ENCODE data around the gene SLC6A6.
"Not testable (repeated sequence)": the region's sequence is repeated elsewhere in the genome, so short reads cannot be mapped to it uniquely, and the experiment has no call there.

SLC6A6 gene

DNA sequence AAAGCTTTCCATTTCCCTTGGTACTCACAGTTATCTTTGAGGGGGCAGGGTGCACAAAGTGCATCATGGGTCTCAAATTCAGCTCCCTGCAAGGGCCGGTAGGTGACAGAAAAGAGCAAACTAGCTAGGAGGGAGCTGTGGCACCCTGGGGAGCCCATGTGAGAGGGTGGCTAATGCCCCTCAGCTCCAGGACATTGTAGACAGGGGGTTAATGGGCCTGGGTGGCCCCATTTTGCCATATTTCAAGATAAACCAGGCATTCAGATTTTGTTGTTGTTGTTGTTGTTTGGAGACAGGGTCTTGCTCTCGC is 3.7 kb upstream of the SLC6A6 start:
- no peak for DNase-seq (ENCODE audit: low spot score)

DNA sequence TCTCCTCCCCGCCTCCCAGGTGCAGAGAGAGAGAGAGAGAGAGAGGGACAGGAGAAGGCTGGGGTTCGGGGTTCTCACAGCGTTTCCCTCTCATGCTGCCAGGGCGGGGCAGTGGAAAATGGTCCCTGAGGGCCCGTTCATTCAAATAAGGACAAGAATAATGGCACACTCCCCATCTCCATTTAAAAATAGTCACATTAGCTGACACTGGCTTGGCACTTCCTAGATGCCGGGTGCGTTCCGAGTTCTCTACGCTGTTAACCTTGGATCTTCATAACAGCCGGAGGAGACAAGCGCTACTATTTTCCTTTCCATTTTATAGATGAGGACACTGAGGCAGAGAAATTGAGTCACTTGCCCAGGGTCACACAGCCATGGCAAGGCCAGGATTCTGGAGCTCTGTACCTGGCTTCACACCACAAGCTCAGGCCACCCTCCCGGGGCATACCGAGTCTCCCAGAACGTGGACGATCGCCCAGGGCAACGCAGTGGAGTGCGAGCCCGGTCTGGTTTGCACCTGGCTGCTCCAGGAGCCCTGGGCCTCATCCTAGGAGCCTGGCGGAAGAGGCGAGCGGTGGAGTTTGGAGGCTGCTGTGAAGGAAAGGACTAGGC is 608 bp upstream of the SLC6A6 start:
- DNase-seq (ENCODE audit: low spot score), result no peak

DNA sequence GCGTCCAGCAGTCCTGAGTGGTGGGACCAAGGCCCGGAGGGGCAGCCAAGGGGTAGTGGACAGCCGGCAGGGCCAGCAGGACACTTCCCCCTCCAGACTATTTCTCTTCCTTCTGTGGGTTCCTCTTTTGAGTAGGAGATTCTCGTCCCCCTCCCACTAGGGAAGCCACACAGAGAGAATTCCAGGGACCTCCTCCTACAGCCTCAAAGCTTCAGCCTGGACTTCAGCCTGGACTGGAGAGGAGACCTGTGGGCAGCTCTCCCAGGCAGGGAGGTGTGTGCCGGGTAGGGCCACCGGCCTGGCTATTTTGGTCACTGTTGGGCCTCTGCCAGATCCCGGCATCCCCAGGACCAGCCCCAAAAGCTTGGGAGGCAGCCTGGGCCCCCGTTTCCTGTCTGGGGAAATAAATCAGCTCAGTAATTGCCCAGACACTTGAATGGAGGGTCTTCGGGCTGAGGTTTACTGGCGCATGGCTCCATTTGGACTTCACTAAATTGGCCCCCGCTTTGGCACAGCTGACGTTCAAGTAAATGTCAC is 1.3 kb downstream of the SLC6A6 start:
- DNase-seq (ENCODE audit: low spot score), result peak; percentile 59

DNA sequence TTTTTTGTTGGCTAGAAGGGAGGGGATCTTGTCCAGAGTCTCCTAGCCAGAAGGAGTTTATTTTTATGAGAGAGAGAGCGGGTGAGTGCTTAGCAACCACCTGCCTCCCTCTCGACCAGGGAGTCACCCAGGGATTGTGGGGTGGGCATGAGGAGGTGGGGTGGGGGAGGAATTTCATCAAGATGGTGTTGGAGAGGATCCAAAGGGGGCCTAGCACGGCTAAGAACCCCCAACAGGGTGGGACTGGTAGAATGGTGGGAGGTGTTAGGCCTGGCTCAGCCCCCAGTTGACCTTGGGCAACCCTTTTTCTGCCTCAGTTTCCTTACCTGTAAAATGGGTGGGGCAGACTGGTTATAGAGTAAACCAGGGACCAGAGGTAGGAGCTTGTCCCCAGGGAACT is 1.8 kb downstream of the SLC6A6 start:
- DNase-seq (ENCODE audit: low spot score), result no peak

DNA sequence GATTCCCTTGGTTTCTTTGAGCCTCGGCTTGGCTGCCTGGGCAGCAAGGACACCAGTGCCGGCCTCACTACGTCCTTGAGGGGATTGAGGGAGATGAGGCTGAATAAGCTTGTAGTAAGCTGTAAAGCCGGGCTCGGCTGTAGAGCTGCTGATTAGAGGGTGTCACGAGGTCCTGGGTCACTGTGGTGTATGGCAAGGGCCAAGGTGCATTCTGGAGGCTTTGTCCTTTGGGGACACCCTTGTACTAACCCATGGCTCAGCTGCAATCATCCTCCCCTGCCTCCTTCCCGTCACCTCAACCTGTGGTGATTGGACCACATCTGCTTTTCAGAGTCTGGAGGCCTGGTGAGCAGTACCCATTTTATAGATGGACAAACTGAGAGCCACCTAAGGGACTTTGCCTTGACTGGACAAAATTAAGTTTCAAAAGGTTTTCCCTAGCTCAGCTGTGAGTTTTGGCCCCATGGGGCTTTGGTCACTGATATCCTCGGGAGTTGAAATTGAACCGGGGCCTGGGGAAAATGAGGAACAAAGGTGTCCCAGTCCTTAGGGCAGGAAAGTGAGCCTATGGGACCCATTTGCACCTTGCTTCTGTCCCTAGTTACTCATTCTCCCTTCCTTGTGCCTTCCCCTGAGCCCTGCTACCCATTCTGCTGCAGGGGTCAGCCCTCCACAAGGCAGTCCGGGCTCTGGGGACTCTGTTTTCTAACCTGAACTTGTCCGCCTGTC is 2.4 kb downstream of the SLC6A6 start:
- no peak for DNase-seq (ENCODE audit: low spot score)

DNA sequence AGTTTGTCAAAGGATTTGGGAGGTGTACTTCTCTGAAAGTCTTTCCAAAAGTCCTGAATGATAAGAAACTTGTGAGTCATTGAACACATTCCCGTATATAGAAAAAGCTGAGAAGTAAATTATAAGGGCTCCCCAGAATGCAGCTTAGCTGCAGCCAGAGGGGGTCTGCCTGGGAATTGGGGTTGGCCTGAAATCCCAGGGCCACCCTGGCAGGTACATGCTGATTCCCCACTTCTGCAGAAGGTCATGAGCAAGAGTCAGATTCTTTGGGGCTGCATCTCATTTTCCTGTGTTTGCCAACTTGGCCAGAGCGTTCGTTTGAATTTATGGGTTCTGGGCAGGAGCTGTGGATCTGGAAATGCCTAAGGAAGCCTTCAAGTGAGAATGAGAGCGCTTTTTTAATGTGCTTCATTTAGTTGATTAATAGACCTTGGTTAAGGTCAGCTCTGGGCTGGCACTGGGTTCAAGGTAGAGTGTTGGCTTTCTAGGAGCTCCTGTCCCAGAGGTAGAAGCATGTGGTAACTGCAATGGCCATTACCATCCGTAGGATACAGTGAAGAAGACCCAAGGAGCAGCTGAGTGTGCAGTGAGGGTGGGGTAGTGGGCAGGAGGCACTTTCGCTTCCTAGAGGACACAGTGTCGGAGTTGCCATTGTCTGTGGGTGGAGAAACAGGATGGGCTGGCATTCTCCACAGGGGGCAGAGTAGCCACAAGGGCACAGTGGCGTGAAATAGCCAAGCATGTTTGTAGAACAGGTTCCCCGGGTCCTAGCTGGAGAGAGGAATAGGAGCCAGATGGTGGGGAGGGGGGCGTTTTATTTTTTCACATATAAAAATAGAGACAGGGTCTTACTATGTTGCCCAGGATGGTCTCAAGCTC is 3.2 kb downstream of the SLC6A6 start:
- DNase-seq (ENCODE audit: low spot score), result no peak

DNA sequence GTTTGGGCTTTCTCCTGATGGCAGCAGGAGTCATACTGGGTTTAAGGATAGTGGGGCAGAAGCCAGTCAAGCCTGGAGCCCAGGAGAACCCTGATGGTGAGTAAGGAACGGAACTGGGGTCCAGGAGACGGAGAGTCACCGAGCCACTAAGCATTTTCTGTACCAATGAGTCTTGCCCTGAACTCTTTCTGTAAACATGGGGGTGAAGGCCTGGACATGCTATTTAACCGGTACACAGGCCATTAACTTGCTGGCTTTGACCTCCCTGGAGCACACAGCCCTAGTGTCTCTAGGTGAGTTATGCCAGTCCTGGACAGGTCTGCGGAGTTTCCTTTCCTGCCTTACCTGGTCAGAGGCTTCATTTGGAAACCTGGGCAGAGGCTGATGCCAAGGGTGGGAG is 3.9 kb downstream of the SLC6A6 start:
- DNase-seq (ENCODE audit: low spot score), result no peak

DNA sequence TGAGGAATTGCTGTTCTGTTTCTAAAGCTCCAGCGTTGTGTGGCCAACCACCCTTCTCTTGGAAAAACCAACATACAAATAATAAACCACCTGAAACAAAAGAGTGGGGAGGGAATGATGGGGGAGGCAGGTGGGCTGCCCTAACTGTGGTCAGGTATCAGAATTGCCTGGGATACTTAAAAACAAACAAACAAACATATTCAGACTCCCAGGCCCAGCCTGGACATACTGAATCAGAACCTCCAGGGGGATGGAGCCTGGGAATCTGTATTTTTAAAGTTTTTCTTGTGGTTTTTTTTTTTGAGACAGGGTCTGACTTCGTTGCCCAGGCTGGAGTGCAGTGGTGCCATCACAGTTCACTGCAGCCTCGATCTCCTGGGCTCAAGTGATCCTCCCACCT is 4.4 kb downstream of the SLC6A6 start:
- no peak for DNase-seq (ENCODE audit: low spot score)

DNA sequence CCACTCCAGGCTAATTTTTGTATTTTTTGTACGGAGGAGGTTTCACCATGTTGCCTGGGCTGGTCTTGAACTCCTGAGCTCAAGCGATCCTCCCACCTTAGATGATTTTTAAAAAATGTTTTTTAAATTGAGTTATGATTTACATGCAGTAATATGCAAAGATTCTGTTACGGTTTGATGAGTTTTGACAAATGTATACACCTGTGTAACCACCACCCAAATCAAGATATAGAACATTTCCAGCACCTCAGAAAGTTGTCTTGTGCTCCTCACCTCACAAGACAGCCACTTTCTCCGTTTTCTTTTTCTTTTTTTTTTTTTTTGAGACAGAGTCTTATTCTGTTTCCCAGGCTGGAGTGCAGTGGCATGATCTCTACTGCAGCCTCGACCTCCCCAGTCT is 4.8 kb downstream of the SLC6A6 start:
- DNase-seq (ENCODE audit: low spot score), result no peak

DNA sequence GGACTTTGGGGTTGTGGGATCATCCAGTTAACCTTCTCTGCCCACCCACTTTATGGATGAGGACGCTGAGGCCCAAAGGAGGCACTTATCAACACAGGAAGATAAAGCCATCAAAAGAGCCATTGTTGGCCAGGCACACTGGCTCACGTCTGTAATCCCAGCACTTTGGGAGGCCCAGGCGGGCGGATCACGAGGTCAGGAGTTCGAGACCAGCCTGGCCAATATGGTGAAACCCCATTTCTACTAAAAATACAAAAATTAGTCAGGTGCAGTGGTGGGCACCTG is 7.3 kb downstream of the SLC6A6 start:
- DNase-seq (ENCODE audit: low spot score), result not testable (repeated sequence)

DNA sequence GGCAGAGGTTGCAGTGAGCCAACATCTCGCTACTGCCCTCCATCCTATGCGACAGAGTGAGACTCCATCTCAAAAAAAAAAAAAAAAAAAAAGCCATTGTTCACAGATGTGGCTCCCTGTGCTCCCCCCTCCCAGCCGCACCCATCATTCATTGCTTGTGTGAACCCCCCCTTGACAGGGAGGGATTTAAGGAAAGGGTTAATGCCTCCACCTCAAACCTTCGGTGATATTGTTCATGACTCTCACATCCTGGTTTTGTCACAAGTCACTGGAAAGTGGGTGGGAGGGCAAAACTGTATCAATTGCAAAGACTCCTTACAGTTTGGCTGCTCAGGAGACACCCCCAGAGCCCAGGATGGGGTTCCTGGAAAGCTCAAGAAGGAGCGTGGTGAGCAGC is 7.7 kb downstream of the SLC6A6 start:
- DNase-seq (ENCODE audit: low spot score), result no peak

DNA sequence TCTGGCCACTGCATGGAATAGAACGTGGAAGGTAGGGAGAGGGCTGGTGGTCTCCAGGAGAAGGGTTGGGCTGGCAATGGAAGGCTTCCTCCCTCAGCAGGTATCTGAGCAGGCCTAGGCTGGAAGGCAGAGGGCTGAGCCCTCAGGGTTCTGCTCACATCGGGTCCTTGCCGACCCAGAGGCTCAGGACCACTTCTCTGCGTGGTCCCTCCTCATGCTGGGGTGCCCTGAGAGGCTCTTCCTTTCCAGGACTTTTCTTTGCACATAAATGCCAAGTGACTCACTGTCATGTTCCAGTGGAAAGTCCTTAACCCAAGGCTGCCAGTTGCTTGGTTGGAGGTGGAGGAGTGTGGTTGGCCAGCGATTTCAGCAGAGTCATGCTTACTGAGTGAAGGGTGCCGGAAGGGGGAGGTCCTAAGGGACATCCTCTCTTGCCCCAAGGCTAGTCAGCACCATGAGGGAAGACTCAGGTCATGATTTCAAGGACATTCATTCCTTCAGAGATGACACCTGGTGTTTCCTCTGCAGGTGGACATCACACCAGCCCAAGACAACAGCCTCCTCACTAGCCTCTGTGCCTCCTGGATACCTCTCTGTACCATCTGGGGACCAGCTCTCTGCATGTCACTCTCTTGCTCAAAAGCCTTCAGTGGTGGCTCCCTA is 8.2 kb downstream of the SLC6A6 start:
- no peak for DNase-seq (ENCODE audit: low spot score)

DNA sequence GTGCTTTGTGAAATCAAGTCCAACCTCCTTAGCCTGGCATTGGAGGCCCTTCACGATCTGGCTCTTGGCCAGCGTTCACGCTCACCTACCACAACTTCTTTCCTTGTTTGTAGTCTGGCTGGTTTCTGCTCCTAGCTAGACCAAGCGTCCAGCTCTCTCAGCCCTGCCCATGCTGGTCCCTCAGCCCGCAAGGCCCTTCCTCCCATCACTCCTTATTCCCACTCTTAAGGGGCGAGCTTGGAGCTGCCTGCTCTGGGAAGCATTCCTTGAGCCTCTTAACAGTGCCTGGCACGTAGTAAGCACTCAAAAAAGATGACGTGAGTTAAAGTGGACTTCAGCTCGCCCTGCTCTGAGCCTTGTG is 8.7 kb downstream of the SLC6A6 start:
- DNase-seq (ENCODE audit: low spot score), result no peak

DNA sequence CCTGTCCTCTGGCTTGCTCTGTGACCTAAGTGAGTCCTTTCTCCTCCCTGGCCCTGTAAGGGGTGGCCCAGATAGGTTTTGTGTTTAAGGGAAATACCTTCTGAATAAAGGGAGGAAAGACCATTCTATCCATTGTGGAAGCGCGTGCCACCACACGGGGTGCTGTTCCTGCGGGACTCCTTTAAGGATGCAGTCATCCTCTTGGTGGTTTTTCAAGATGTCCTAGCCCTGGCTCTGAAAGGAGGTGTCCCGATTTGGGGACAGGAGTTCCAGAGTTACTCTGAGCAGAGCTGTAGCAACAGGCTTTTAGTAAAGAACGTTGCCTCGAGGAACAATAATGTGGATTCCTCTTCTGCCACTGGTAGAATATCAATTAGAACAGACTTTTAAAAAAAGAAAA is 9.6 kb downstream of the SLC6A6 start:
- peak; percentile 21 for DNase-seq (ENCODE audit: low spot score)

DNA sequence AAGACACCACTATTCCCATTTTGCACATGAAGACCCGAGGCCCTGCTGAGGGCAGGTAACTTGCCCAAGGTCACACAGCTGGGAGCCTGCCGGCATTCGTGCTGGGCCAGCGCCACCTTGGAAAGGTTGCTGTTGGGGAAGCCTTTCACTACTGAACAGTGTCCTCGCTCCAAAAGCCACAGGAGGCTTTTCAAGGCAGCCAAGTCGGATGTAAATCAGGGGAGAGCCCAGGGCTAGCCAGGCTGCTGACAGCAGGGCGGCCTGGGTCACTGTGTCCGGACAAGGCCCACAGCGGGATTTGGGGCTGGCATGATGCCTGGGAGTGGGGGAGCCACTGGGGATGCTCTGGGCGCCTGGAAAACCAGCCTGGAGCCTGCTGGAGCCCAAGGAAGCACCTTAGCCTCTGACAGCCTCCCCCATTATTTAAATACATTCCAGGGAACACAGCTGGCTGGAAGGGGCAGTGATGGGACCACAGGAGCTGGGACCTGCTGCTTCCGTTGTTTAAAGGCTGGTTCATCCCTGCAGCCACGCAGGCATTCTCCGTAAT is 10.5 kb downstream of the SLC6A6 start:
- no peak for DNase-seq (ENCODE audit: low spot score)

DNA sequence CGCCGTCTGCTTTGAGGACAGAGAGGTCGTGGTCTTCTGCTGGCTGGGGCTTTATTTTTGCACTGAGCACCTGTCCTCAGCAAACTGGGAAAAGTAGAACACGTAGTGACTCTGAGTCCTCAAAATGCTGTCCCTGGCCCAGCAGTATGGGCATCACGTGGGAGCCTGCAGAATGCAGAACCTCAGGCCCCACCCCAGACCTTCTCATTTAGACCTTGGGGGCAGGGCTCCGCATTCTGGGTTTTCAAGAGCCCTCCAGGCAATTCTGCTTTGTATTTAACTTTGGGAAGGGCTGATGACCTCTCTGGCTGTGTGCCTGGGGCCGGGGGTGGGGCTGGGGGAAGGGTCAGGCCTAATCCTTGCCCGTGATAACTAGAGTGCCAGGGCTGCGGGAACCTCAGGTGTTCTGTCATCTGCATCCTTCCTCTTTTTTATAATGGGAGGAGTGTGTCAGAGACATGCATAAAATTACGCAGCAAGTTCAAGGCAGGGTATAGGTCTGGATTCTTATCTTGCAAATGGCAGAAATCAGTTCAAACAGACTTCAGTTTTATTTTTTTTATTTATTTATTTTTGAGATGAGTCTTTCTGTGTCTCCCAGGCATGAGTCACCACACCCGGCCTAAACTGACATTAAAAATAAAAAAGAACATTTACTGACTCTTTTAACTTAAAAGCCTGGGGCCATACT is 11.1 kb downstream of the SLC6A6 start:
- no peak for DNase-seq (ENCODE audit: low spot score)

DNA sequence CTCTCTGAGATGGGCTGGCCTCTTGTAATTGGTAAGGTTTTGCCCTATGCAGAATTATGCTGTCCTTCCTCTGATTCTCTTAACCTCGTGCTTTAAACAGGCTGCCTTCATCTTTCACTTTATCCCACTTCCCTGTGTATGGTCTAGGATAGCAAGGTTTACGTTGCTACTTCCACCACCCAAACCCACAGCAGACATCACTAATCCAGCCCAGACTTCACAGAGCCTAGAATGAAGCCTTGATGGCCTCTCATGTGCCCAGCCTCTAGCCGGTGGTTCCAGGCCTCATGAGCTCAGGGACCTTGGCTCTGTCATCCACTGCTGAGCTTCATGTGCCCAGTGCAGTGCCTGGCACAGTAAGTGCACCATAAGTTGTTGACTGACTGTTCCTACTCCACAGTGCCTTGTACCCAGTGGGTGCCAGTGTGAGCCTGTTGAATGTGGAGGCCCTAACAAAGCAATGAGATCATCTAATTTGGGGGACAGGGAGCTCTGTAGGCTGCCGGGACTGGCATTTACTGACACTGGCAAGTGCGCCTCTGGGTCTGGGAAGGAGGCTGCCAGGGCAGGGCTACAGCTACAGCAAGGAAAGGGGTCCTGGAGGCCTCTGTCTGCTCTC is 12.5 kb downstream of the SLC6A6 start:
- no peak for DNase-seq (ENCODE audit: low spot score)

DNA sequence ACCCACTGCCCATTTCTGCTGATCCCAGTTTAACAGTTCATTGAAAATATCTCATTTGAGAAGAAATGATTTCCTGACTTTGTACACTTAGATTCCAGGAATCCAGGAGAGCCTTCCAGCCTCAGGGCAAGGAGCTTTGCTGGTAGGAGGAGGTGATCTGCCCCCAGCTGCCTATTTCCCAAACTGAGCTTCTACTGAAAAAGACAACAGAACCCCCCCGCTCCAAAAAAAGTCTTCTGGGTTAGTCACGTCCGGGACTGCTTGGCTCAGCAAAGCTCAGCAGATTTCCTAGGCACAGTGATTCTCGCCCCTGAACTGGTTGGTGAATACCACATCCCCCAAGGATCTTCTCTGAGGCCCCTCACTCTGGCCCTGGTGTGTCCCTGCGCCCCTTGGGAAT is 13.1 kb downstream of the SLC6A6 start:
- no peak for DNase-seq (ENCODE audit: low spot score)

DNA sequence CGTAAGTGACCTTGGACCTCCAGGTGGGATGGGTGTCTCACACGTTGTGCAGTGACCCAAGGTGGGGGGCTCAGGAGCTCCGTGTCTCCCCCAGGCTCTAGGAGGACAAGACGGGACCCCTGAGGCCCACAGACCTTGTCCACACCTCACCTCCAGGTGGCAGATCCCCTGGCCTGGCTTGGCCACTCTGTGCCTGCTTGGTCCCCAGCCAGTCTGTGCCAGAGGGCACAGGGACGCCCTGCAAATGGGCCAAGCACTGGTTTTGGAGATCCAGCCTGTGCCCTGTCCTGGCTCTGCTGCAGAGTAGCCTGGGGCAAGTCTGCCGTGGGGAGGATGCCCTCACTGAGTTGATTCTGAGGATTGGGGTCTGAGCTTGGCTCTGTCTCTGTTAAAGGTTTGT is 14.0 kb downstream of the SLC6A6 start:
- DNase-seq (ENCODE audit: low spot score), result no peak

DNA sequence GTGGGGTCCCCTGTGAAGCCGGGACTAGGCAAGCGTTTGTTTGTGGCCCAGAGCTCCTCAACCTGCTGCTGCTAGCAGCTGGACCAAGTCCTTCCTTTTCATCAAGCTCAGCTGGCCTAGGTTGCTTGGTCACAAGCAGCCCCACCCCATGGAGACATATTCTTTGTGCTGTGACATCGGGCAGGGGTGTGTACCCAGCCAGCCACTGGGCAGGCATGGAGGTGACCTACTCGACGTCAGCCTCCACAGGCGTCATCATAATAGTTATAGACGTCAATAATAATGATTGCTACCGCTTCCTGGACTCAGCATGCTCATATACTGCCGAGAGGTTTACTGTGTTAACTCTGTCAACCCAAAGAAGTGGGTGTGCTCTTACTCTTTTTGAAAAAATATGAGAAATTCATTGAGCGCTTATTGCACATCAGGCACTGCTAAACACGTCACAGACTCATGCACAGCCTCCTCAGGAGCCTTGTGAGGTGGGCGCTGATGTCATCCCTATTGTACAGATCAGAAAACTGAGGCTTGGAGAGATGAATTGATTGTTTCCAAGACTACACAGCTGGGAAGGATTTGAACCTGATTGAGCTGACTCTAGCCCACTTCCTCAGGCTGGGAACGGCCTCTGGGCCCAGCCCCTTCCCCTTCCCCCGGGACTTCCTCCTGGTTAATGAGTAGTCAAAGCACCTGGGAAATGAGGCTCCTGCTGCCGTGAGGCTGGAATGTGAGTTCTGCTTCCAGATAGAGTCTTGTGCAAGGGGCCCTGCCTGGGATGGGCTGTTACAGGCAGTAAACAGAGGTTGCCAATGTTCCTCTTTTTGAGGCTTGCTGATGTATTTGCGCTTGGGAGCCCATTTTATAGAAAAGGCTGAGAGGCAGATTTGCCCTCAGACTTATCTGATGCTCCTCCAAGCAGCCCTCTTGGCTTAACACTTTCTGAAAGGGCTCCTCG is 16.2 kb downstream of the SLC6A6 start:
- no peak for DNase-seq (ENCODE audit: low spot score)
